ES-I3 (cell line): ENCODE measurements around the gene SLC10A1.
"Not testable (repeated sequence)": the region's sequence is repeated elsewhere in the genome, so short reads cannot be mapped to it uniquely, and the experiment has no call there.

Experiments used
- H3K36me3 ChIP-seq: 2 replicates; pipeline ENCODE4 v1.6.1; 2013; ENCODE audit warnings: mild to moderate bottlenecking, low read length, control low read depth, moderate library complexity; ENCODE audit not compliant: insufficient read depth
- H3K4me1 ChIP-seq: 2 replicates; pipeline ENCODE4 v1.6.1; 2013; ENCODE audit warnings: mild to moderate bottlenecking, control low read depth, low read length; ENCODE audit not compliant: insufficient read depth
- H3K9ac ChIP-seq: 2 replicates; pipeline ENCODE4 v1.6.1; 2013; ENCODE audit warnings: low read depth, mild to moderate bottlenecking, low read length, moderate library complexity
- H3K9me3 ChIP-seq: 2 replicates; pipeline ENCODE4 v1.6.1; 2013; ENCODE audit warnings: mild to moderate bottlenecking, low read length, moderate library complexity; ENCODE audit not compliant: control insufficient read depth, insufficient read depth

The SLC10A1 gene

GRCh38 chr14:69818758-69819191, 21.7 kb upstream of the SLC10A1 start:
- Histone ChIP-seq H3K9me3 (no peaks in the 10 kb centered on the region), H3K9ac (no peak overlapping the region), H3K36me3 (no peaks in the 10 kb centered on the region; the same call in 1 of the 2 replicates), H3K4me1 (no peaks in the 10 kb centered on the region)

GRCh38 chr14:69816216-69816615, 19.2 kb upstream of the SLC10A1 start:
- H3K9me3 ChIP-seq = no peaks in the 10 kb centered on the region
- H3K36me3 ChIP-seq = no peaks in the 10 kb centered on the region; the same call in 1 of the 2 replicates
- H3K4me1 ChIP-seq = no peaks in the 10 kb centered on the region
- H3K9ac ChIP-seq = no peak overlapping the region

- Histone ChIP-seq H3K9me3 (no peaks in the 10 kb centered on the region), H3K4me1 (no peaks in the 10 kb centered on the region), H3K36me3 (no peaks in the 10 kb centered on the region; the same call in 1 of the 2 replicates), H3K9ac (no peak overlapping the region)
Measured at GRCh38 chr14:69815556-69815955, 18.5 kb upstream of the SLC10A1 start.

- no peaks in the 10 kb centered on the region; the same call in 1 of the 2 replicates for H3K36me3 ChIP-seq
- no peaks in the 10 kb centered on the region for H3K9me3 ChIP-seq
- no peak overlapping the region for H3K9ac ChIP-seq
- H3K4me1 ChIP-seq = no peaks in the 10 kb centered on the region
Measured at GRCh38 chr14:69814397-69814796, 17.4 kb upstream of the SLC10A1 start.

- not testable (repeated sequence) for H3K9ac ChIP-seq, H3K9me3 ChIP-seq, H3K36me3 ChIP-seq, H3K4me1 ChIP-seq
Measured at GRCh38 chr14:69813346-69813745, 16.3 kb upstream of the SLC10A1 start.

- Histone ChIP-seq H3K4me1 (no peaks in the 10 kb centered on the region), H3K9me3 (no peaks in the 10 kb centered on the region), H3K36me3 (no peaks in the 10 kb centered on the region; the same call in 1 of the 2 replicates), H3K9ac (no peak overlapping the region)
Measured at GRCh38 chr14:69812711-69813110, 15.7 kb upstream of the SLC10A1 start.

- Histone ChIP-seq H3K9me3 (no peaks in the 10 kb centered on the region), H3K4me1 (no peaks in the 10 kb centered on the region), H3K36me3 (no peaks in the 10 kb centered on the region; the same call in 1 of the 2 replicates), H3K9ac (no peak overlapping the region)
Measured at GRCh38 chr14:69811868-69812252, 14.8 kb upstream of the SLC10A1 start.

- no peaks in the 10 kb centered on the region; the same call in 1 of the 2 replicates for H3K36me3 ChIP-seq
- no peak overlapping the region for H3K9ac ChIP-seq
- H3K4me1 ChIP-seq = no peaks in the 10 kb centered on the region
- no peaks in the 10 kb centered on the region for H3K9me3 ChIP-seq
Measured at GRCh38 chr14:69811227-69811867, 14.3 kb upstream of the SLC10A1 start.

GRCh38 chr14:69808919-69809808, 12.1 kb upstream of the SLC10A1 start:
- H3K9me3 ChIP-seq = no peaks in the 10 kb centered on the region
- no peaks in the 10 kb centered on the region for H3K4me1 ChIP-seq
- H3K9ac ChIP-seq = no peak overlapping the region
- H3K36me3 ChIP-seq = no peaks in the 10 kb centered on the region

GRCh38 chr14:69807192-69807591, 10.2 kb upstream of the SLC10A1 start:
- H3K9ac ChIP-seq = no peak overlapping the region
- H3K9me3 ChIP-seq = no peaks in the 10 kb centered on the region
- no peaks in the 10 kb centered on the region for H3K4me1 ChIP-seq
- H3K36me3 ChIP-seq = no peaks in the 10 kb centered on the region

- Histone ChIP-seq H3K36me3 (no peaks in the 10 kb centered on the region), H3K4me1 (no peaks in the 10 kb centered on the region), H3K9ac (no peak overlapping the region), H3K9me3 (no peaks in the 10 kb centered on the region)
Measured at GRCh38 chr14:69804902-69805301, 7.9 kb upstream of the SLC10A1 start.

- no peak overlapping the region for H3K9ac ChIP-seq
- H3K4me1 ChIP-seq = no peaks in the 10 kb centered on the region
- no peaks in the 10 kb centered on the region for H3K9me3 ChIP-seq
- no peaks in the 10 kb centered on the region for H3K36me3 ChIP-seq
Measured at GRCh38 chr14:69803753-69804152, 6.7 kb upstream of the SLC10A1 start.

- Histone ChIP-seq H3K9me3 (no peaks in the 10 kb centered on the region), H3K9ac (no peak overlapping the region), H3K4me1 (no peaks in the 10 kb centered on the region; the same call in 1 of the 2 replicates), H3K36me3 (no peaks in the 10 kb centered on the region)
Measured at GRCh38 chr14:69798339-69798735, 1.3 kb upstream of the SLC10A1 start.

- H3K9me3 ChIP-seq = no peaks in the 10 kb centered on the region
- H3K4me1 ChIP-seq = no peaks in the 10 kb centered on the region; the same call in 1 of the 2 replicates
- H3K36me3 ChIP-seq = no peaks in the 10 kb centered on the region
Measured at GRCh38 chr14:69797573-69798338, 715 bp upstream of the SLC10A1 start.

More at GRCh38 chr14:69797573-69798338, 715 bp upstream of the SLC10A1 start:
- no peak overlapping the region for H3K9ac ChIP-seq
